WTC11 (cell line): ENCODE measurements around the gene RPP38.

ENCODE experiments used
- ATF1 ChIP-seq: sonication (generic); formaldehyde crosslinking; IDR thresholded peaks from 2 replicates; pipeline ENCODE4 v1.8.1; 2023; ENCODE audit warnings: mild to moderate bottlenecking, moderate library complexity, missing genetic modification reagents
- CREB1 ChIP-seq: sonication (generic); formaldehyde crosslinking; IDR thresholded peaks from 2 replicates; pipeline ENCODE4 v1.8.0; 2023; ENCODE audit warnings: mild to moderate bottlenecking, missing genetic modification reagents
- MAX ChIP-seq: sonication (generic); formaldehyde crosslinking; IDR thresholded peaks from 2 replicates; pipeline ENCODE4 v1.8.0; 2022; ENCODE audit warnings: mild to moderate bottlenecking, missing genetic modification reagents
- NR2C2 ChIP-seq: sonication (generic); formaldehyde crosslinking; IDR thresholded peaks from 2 replicates; pipeline ENCODE4 v1.8.0; 2022; ENCODE audit warnings: mild to moderate bottlenecking, missing genetic modification reagents
- STAT6 ChIP-seq: sonication (generic); formaldehyde crosslinking; conservative IDR thresholded peaks from 2 replicates; pipeline ENCODE4 v1.8.1; 2023; ENCODE audit warnings: mild to moderate bottlenecking, low read depth, missing genetic modification reagents, moderate library complexity
- TP53 ChIP-seq: sonication (generic); formaldehyde crosslinking; IDR thresholded peaks from 2 replicates; pipeline ENCODE4 v1.8.1; 2023; ENCODE audit warnings: mild to moderate bottlenecking, missing genetic modification reagents
- TF ChIP-seq, protein P1 (sequence below): fragments of 200-600 bp; IDR thresholded peaks from 2 replicates; pipeline ENCODE4 v1.8.0; 2022; ENCODE audit warnings: antibody characterized with exemption
- TF ChIP-seq, protein P2 (sequence below): fragments of 250-450 bp; sonication (Bioruptor Pico); IDR thresholded peaks from 2 replicates; pipeline ENCODE4 v1.8.0; 2021; ENCODE audit warnings: mild to moderate bottlenecking

DNA sequence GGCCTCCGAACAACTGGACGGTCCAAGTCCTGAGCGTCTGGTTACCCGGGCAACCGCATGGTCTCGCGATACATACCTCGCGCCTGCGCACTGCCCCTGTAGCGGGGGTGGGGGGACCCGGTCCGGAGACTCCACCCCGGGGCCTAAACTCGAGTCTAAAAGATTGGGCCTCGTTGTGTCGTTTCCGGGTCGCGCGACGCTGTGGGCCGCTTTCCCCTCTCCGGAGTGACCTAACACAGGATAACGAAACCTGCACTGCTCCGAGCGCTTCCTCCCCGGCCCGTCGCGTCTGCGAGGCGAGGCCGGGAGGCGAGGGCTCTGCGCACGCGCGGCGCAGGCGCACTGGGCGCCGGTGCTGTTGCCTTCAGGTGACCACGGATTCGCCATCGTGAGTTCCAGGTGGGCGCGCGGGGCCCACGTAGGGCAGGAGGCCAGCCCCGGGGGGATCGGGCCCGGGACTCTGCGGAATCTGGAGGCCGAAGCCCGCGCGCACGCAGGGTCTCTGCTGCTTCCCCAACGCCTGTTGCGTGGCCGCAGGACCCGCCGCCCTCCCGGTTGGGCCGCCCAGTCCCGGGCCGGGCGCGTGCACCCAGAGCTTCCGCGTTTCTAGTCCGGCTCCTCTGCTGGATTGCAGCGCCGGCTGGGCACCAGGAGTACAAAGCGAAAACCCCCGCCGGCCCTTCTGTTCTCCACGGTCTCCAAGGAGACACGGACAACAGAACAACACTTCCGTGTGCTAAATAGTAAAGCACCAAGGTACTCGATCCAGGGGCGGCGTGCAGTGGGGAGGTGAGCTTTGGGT lies at the start of gene RPP38:
- TF ChIP-seq, protein P1, sequence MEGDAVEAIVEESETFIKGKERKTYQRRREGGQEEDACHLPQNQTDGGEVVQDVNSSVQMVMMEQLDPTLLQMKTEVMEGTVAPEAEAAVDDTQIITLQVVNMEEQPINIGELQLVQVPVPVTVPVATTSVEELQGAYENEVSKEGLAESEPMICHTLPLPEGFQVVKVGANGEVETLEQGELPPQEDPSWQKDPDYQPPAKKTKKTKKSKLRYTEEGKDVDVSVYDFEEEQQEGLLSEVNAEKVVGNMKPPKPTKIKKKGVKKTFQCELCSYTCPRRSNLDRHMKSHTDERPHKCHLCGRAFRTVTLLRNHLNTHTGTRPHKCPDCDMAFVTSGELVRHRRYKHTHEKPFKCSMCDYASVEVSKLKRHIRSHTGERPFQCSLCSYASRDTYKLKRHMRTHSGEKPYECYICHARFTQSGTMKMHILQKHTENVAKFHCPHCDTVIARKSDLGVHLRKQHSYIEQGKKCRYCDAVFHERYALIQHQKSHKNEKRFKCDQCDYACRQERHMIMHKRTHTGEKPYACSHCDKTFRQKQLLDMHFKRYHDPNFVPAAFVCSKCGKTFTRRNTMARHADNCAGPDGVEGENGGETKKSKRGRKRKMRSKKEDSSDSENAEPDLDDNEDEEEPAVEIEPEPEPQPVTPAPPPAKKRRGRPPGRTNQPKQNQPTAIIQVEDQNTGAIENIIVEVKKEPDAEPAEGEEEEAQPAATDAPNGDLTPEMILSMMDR, result no peak
- TF ChIP-seq, protein P2, sequence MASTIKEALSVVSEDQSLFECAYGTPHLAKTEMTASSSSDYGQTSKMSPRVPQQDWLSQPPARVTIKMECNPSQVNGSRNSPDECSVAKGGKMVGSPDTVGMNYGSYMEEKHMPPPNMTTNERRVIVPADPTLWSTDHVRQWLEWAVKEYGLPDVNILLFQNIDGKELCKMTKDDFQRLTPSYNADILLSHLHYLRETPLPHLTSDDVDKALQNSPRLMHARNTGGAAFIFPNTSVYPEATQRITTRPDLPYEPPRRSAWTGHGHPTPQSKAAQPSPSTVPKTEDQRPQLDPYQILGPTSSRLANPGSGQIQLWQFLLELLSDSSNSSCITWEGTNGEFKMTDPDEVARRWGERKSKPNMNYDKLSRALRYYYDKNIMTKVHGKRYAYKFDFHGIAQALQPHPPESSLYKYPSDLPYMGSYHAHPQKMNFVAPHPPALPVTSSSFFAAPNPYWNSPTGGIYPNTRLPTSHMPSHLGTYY (CRISPR knock-in tag), result no peak
- TF ChIP-seq STAT6 (CRISPR knock-in tag), result no peak
- no peak for TF ChIP-seq ATF1 (CRISPR knock-in tag)
- TF ChIP-seq TP53 (CRISPR knock-in tag), result peak; percentile 73; the same call in 1 of the 2 replicates
- no peak for TF ChIP-seq CREB1 (CRISPR knock-in tag)
- TF ChIP-seq NR2C2, result no peak
- peak; percentile 88 for TF ChIP-seq MAX
